HCT116 (cell line): ENCODE results near the gene IL31RA. TPM values are rescaled to one million over a fixed set of nuclear protein-coding genes. Genes with fewer than 3 reads are reported as not detected.

Experiments
- ATAC-seq: fragments of 200-7000 bp; cut with Tn5 transposase; 2 replicates; pipeline ENCODE4 v1.9.1; 2020; ENCODE audit warnings: mild to moderate bottlenecking, moderate library complexity
- BruUV-seq: library from RNA; stranded (reverse); fragments of 400-500 nt; replicated peaks from 2 replicates; lab custom pipeline; 2021; lab: Mats Ljungman, UMichigan
- CTCF ChIA-PET: fragments of 300-600 bp; sonication (Branson Sonifier 250); formaldehyde crosslinking; loops from one replicate; lab custom pipeline; 2021; ENCODE audit warnings: antibody characterized with exemption; lab: Charles Lee
- POLR2A ChIA-PET: fragments of 300-600, 350-600 bp; sonication (Branson Sonifier 250); formaldehyde crosslinking; loops from one replicate; lab custom pipeline; 2021; ENCODE audit warnings: antibody characterized with exemption; lab: Charles Lee
- RAD21 ChIA-PET, 2 experiments: fragments of 300-600 bp; sonication (Branson Sonifier 250); formaldehyde crosslinking; loops; one replicate each; lab custom pipeline; 2023; ENCODE audit warnings: low total read pairs in 2 of 2; ENCODE audit not compliant: uncharacterized antibody in 2 of 2, unreplicated experiment in 2 of 2, low non-redundant PET in 1 of 2; lab: Charles Lee
- DNase-seq: peaks from one replicate; pipeline ENCODE4 v3.0.0-alpha.2; 2010; ENCODE audit warnings: low read depth, low spot score
- H2AFZ ChIP-seq: fragments of 200-600 bp; shearing (Covaris generic), sonication (generic); 2 replicates; pipeline ENCODE4 v1.6.1; 2017; ENCODE audit warnings: low read depth, mixed run types, mixed read lengths, antibody characterized with exemption, low read length; ENCODE audit not compliant: poor library complexity, severe bottlenecking
- H3K27ac ChIP-seq: 2 replicates; pipeline ENCODE4 v1.5.1; 2012; ENCODE audit warnings: low read depth, low read length
- H3K27me3 ChIP-seq: fragments of 200-600 bp; sonication (generic); 2 replicates; pipeline ENCODE4 v1.6.1; 2016; ENCODE audit warnings: mixed run types, low read length, mixed read lengths; ENCODE audit not compliant: insufficient read depth
- H3K36me3 ChIP-seq, 2 experiments: fragments of 200-500 bp in 1 of 2; fragments of 200-600 bp in 1 of 2; sonication (Bioruptor generic) in 1 of 2; sonication (generic) in 1 of 2; 2 replicates each; pipeline versions ENCODE4 v1.5.1 to v1.6.1; 2014 to 2016; ENCODE audit warnings: low read length in 2 of 2, inconsistent platforms in 1 of 2, mixed read lengths in 1 of 2, mixed run types in 1 of 2; ENCODE audit not compliant: insufficient read depth in 2 of 2, control insufficient read depth in 1 of 2
- H3K4me1 ChIP-seq, 2 experiments: fragments of 200-600 bp in 1 of 2; sonication (generic) in 1 of 2; 2 replicates each; pipeline versions ENCODE4 v1.5.1 to v1.6.1; 2012 to 2017; ENCODE audit warnings: low read length in 2 of 2, inconsistent platforms in 1 of 2, mild to moderate bottlenecking in 1 of 2, mixed read lengths in 1 of 2, mixed run types in 1 of 2, moderate library complexity in 1 of 2; ENCODE audit not compliant: insufficient read depth in 2 of 2, control insufficient read depth in 1 of 2
- H3K4me2 ChIP-seq: fragments of 200-600 bp; sonication (generic); 2 replicates; pipeline ENCODE4 v1.6.1; 2017; ENCODE audit warnings: mixed run types, low read length, mixed read lengths
- H3K4me3 ChIP-seq, 2 experiments: fragments of 200-600 bp in 1 of 2; sonication (generic) in 1 of 2; replicated peaks in 1 of 2; 2 replicates each; pipeline ENCODE4 v1.5.1; 2011 to 2016; ENCODE audit warnings: low read length in 2 of 2, control low read depth in 1 of 2, low read depth in 1 of 2, mild to moderate bottlenecking in 1 of 2, mixed read lengths in 1 of 2, mixed run types in 1 of 2
- H3K79me2 ChIP-seq: fragments of 200-600 bp; sonication (generic); 2 replicates; pipeline ENCODE4 v1.6.1; 2017; ENCODE audit warnings: mild to moderate bottlenecking, mixed run types, low read length, moderate library complexity, mixed read lengths; ENCODE audit not compliant: insufficient read depth
- H3K9ac ChIP-seq: fragments of 200-600 bp; sonication (generic); 2 replicates; pipeline ENCODE4 v1.6.1; 2016; ENCODE audit warnings: low read length, mixed read lengths
- H3K9me2 ChIP-seq: fragments of 200-600 bp; sonication (generic), shearing (Covaris generic); 2 replicates; pipeline ENCODE4 v1.6.1; 2017; ENCODE audit warnings: mixed run types, mild to moderate bottlenecking, moderate library complexity; ENCODE audit not compliant: insufficient read depth
- H3K9me3 ChIP-seq, 2 experiments: fragments of 200-500 bp in 1 of 2; fragments of 200-600 bp in 1 of 2; sonication (Bioruptor generic) in 1 of 2; sonication (generic) in 1 of 2; 2 replicates each; pipeline ENCODE4 v1.6.1; 2014 to 2017; ENCODE audit warnings: low read length in 2 of 2, mixed read lengths in 2 of 2, inconsistent platforms in 1 of 2, low read depth in 1 of 2, mild to moderate bottlenecking in 1 of 2, mixed run types in 1 of 2, moderate library complexity in 1 of 2; ENCODE audit not compliant: control insufficient read depth in 1 of 2, insufficient read depth in 1 of 2
- H4K20me1 ChIP-seq: fragments of 200-600 bp; sonication (generic), shearing (Covaris generic); 2 replicates; pipeline ENCODE4 v1.6.1; 2017; ENCODE audit warnings: mixed run types, mild to moderate bottlenecking, moderate library complexity; ENCODE audit not compliant: insufficient read depth
- CBX3 ChIP-seq: IDR thresholded peaks from 2 replicates; pipeline ENCODE4 v1.6.1; 2012; ENCODE audit warnings: low read depth
- JUND ChIP-seq: IDR thresholded peaks from 2 replicates; pipeline ENCODE4 v1.6.1; 2012
- POLR2A ChIP-seq: IDR thresholded peaks from 2 replicates; pipeline ENCODE4 v1.7.0; 2011; ENCODE audit warnings: borderline replicate concordance; ENCODE audit not compliant: insufficient read depth, insufficient read length; ENCODE audit errors: extremely low read depth
- POLR2AphosphoS5 ChIP-seq: IDR thresholded peaks from 2 replicates; pipeline ENCODE4 v1.6.1; 2011; ENCODE audit warnings: mild to moderate bottlenecking, low read depth, low read length, moderate library complexity
- SIN3A ChIP-seq: IDR thresholded peaks from 2 replicates; pipeline ENCODE4 v1.6.1; 2012; ENCODE audit warnings: low read depth
- intact Hi-C: fragments of 100-400 bp; cut with micrococcal nuclease; formaldehyde crosslinking; loops from 2 replicates; pipeline ENCODE4 v1.10.0; 2022
- total RNA-seq: library from RNA; stranded (reverse); gene quantifications from one replicate; pipeline ENCODE4 v1.2.1, GENCODE V29; 2021; ENCODE audit not compliant: unreplicated experiment
- TF ChIP-seq, protein P1 (sequence below), 3 experiments: fragments of 200-600 bp in 1 of 3; sonication (generic) in 1 of 3; IDR thresholded peaks in 2 of 3; conservative IDR thresholded peaks in 1 of 3; 2 replicates each; pipeline ENCODE4 v1.5.1; 2012 to 2017; ENCODE audit warnings: low read depth in 2 of 3, low read length in 2 of 3, antibody characterized with exemption in 1 of 3, borderline replicate concordance in 1 of 3, control low read depth in 1 of 3, mild to moderate bottlenecking in 1 of 3, mixed read lengths in 1 of 3, mixed run types in 1 of 3, moderate library complexity in 1 of 3; ENCODE audit not compliant: insufficient read depth in 1 of 3
- TF ChIP-seq, protein P2 (sequence below): IDR thresholded peaks from 2 replicates; pipeline ENCODE4 v1.6.1; 2012; ENCODE audit warnings: low read depth
- TF ChIP-seq, protein P3 (sequence below): IDR thresholded peaks from 2 replicates; pipeline ENCODE4 v1.6.1; 2011; ENCODE audit warnings: mild to moderate bottlenecking, low read length, moderate library complexity; ENCODE audit not compliant: insufficient replicate concordance; ENCODE audit errors: extremely low read depth

The IL31RA gene
- total RNA-seq, 1 experiment from 2014 or later, result 0.59 TPM

DNA sequence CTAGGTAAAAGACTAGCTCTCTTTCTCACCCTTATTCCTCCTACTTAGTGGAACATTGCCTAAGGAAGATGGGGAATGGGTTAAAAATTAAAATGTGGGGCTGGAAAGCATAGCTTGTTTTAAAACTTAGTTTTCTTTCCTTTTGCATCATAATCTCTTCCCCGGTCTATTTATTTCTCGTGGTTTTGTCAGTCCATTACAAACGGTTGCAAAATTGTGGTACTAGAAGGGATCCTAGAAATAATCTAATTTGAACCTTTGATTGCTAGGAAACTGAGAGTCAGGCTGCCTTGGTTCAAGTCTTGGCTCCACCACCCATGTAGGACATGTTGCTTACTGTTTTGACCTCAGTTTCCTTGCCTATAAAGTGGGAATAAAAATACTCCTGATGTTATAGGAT, 1.3 kb downstream of the IL31RA start:
- TF ChIP-seq POLR2AphosphoS5 (no peak), SIN3A (no peak), JUND (no peak), CBX3 (no peak), POLR2A (no peak)
- TF ChIP-seq, protein P1, sequence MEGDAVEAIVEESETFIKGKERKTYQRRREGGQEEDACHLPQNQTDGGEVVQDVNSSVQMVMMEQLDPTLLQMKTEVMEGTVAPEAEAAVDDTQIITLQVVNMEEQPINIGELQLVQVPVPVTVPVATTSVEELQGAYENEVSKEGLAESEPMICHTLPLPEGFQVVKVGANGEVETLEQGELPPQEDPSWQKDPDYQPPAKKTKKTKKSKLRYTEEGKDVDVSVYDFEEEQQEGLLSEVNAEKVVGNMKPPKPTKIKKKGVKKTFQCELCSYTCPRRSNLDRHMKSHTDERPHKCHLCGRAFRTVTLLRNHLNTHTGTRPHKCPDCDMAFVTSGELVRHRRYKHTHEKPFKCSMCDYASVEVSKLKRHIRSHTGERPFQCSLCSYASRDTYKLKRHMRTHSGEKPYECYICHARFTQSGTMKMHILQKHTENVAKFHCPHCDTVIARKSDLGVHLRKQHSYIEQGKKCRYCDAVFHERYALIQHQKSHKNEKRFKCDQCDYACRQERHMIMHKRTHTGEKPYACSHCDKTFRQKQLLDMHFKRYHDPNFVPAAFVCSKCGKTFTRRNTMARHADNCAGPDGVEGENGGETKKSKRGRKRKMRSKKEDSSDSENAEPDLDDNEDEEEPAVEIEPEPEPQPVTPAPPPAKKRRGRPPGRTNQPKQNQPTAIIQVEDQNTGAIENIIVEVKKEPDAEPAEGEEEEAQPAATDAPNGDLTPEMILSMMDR (IDR thresholded peaks at IDR 0.05 in 2 of 3, conservative IDR thresholded peaks at IDR 0.05 in 1 of 3; ENCODE audit: borderline replicate concordance in 1 of 3, insufficient read depth in 1 of 3, low read depth in 2 of 3, low read length in 2 of 3), result no peak
- TF ChIP-seq, protein P2, sequence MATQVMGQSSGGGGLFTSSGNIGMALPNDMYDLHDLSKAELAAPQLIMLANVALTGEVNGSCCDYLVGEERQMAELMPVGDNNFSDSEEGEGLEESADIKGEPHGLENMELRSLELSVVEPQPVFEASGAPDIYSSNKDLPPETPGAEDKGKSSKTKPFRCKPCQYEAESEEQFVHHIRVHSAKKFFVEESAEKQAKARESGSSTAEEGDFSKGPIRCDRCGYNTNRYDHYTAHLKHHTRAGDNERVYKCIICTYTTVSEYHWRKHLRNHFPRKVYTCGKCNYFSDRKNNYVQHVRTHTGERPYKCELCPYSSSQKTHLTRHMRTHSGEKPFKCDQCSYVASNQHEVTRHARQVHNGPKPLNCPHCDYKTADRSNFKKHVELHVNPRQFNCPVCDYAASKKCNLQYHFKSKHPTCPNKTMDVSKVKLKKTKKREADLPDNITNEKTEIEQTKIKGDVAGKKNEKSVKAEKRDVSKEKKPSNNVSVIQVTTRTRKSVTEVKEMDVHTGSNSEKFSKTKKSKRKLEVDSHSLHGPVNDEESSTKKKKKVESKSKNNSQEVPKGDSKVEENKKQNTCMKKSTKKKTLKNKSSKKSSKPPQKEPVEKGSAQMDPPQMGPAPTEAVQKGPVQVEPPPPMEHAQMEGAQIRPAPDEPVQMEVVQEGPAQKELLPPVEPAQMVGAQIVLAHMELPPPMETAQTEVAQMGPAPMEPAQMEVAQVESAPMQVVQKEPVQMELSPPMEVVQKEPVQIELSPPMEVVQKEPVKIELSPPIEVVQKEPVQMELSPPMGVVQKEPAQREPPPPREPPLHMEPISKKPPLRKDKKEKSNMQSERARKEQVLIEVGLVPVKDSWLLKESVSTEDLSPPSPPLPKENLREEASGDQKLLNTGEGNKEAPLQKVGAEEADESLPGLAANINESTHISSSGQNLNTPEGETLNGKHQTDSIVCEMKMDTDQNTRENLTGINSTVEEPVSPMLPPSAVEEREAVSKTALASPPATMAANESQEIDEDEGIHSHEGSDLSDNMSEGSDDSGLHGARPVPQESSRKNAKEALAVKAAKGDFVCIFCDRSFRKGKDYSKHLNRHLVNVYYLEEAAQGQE, result no peak
- TF ChIP-seq, protein P3, sequence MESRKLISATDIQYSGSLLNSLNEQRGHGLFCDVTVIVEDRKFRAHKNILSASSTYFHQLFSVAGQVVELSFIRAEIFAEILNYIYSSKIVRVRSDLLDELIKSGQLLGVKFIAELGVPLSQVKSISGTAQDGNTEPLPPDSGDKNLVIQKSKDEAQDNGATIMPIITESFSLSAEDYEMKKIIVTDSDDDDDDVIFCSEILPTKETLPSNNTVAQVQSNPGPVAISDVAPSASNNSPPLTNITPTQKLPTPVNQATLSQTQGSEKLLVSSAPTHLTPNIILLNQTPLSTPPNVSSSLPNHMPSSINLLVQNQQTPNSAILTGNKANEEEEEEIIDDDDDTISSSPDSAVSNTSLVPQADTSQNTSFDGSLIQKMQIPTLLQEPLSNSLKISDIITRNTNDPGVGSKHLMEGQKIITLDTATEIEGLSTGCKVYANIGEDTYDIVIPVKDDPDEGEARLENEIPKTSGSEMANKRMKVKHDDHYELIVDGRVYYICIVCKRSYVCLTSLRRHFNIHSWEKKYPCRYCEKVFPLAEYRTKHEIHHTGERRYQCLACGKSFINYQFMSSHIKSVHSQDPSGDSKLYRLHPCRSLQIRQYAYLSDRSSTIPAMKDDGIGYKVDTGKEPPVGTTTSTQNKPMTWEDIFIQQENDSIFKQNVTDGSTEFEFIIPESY, result no peak
- TF ChIP-seq, all 23 proteins: peak for 0
- Histone ChIP-seq H3K27ac (no peak overlapping the region), H2AFZ (peak overlapping the region; percentile 38), H3K9ac (no peak overlapping the region), H3K4me3 (no peak overlapping the region), H3K79me2 (no peaks in the 10 kb centered on the region), H3K4me1 (peaks cover 2 to 15% of the 10 kb centered on the region in 2 experiments; a peak in 2 of 4 replicates), H3K4me2 (no peak overlapping the region), H3K9me2 (no peaks in the 10 kb centered on the region), H3K27me3 (no peaks in the 10 kb centered on the region), H3K36me3 (no peaks in the 10 kb centered on the region), H4K20me1 (no peaks in the 10 kb centered on the region), H3K9me3 (no peaks in the 10 kb centered on the region)
- CTCF ChIA-PET, result no interaction called here
- POLR2A ChIA-PET, result interaction anchor here (0.6 kb wide), 1 partner anchor 191 kb away, joined by 3 read pairs; no protein-coding TSS in a partner anchor
- RAD21 ChIA-PET, result no interaction called here
- BruUV-seq, result no TSS peak
- DNase-seq (no peak), ATAC-seq (no peak)
- intact Hi-C loops, result no loop called here
